ENCODE data around the gene VEGFA.
"Not testable (repeated sequence)": the region's sequence is repeated elsewhere in the genome, so short reads cannot be mapped to it uniquely, and the experiment has no call there.

VEGFA gene

GRCh38 chr6:43809417-43810305 lies 39.6 kb downstream of the VEGFA start:
- no peak overlapping the region for H3K27ac ChIP-seq
- TF ChIP-seq CTCF (conservative IDR thresholded peaks at IDR 0.05): no peak

GRCh38 chr6:43810965-43811732 lies 41.1 kb downstream of the VEGFA start:
- H3K27ac ChIP-seq: no peak overlapping the region
- no peak for TF ChIP-seq CTCF (conservative IDR thresholded peaks at IDR 0.05)

- TF ChIP-seq CTCF (conservative IDR thresholded peaks at IDR 0.05): no peak
- no peak overlapping the region for H3K27ac ChIP-seq
Observed at GRCh38 chr6:43811733-43812099, 41.7 kb downstream of the VEGFA start.

- no peak overlapping the region for H3K27ac ChIP-seq
- TF ChIP-seq CTCF (conservative IDR thresholded peaks at IDR 0.05): no peak
Observed at GRCh38 chr6:43812850-43813578, 43.0 kb downstream of the VEGFA start.

- H3K27ac ChIP-seq: no peak overlapping the region
- no peak for TF ChIP-seq CTCF (conservative IDR thresholded peaks at IDR 0.05)
Observed at GRCh38 chr6:43814111-43814510, 44.1 kb downstream of the VEGFA start.

GRCh38 chr6:43814865-43815264 lies 44.9 kb downstream of the VEGFA start:
- no peak for TF ChIP-seq CTCF (conservative IDR thresholded peaks at IDR 0.05)

GRCh38 chr6:43817192-43817591 lies 47.2 kb downstream of the VEGFA start:
- no peak overlapping the region for H3K27ac ChIP-seq

More at GRCh38 chr6:43814865-43815264, 44.9 kb downstream of the VEGFA start:
- H3K27ac ChIP-seq: no peak overlapping the region

GRCh38 chr6:43818973-43819372 lies 49.0 kb downstream of the VEGFA start:
- H3K27ac ChIP-seq: not testable (repeated sequence)

More at GRCh38 chr6:43817192-43817591, 47.2 kb downstream of the VEGFA start:
- TF ChIP-seq CTCF (conservative IDR thresholded peaks at IDR 0.05): no peak; the same call in 1 of the 2 replicates
